HG03378 (cell line): ENCODE measurements around the gene BMPR1B.

ENCODE experiments used
- ATAC-seq: cut with Tn5 transposase; IDR thresholded peaks from one replicate; pipeline ENCODE4 v1.9.1; 2021; ENCODE audit warnings: mild to moderate bottlenecking, moderate library complexity; ENCODE audit not compliant: unreplicated experiment

Gene BMPR1B

DNA sequence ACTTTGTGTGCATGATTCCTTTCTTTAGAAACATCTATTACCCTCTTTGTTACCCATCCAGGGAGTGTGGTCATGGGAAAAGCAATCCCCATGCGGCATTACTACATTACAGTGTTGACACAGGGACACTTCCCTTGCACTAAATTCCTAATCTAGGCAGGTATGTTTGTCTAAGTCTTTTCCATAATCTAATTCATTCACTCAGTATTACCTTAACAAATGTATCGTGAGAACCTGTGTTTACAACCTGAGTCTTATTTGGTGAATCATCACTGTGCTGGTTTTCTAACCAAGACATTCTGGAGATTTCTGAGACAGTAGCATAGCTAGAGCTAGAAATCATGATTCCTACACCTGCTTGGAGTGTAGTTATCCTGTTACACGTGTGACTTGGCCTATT, 326.8 kb downstream of the BMPR1B start:
- no peak for ATAC-seq

DNA sequence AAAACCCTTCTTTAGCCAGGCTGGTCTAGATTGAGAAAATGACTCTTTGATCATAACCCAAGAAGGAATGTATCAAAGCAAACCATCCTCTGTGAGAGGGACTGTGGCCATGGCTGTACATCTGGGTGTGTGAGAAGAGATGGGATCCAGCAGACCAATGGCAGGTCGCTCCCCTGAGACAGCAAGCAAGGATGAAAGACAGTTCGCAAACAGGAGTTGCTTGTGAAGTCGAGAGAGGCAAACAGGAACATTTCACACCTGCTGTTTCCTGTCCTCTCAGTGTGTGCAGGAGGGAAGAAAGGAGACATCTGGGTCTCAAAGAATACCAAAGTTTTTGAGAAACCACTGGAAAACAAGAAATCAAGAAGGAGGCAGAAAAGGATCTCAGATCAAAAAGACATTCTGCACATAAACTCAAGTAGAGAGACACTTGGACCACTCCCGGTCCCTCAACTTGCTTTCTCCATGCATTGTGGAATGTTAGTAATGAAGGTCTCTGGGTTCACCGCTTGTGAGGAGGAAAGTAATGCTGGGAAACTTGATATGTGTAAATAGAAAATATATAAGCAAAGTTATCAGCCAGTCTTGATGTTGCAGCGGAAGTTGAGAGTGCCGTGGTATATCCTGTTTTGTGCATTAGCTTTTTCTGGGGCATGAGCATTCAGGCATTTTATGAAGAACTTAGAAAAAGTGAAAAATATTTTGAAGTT, 327.5 kb downstream of the BMPR1B start:
- ATAC-seq = no peak

DNA sequence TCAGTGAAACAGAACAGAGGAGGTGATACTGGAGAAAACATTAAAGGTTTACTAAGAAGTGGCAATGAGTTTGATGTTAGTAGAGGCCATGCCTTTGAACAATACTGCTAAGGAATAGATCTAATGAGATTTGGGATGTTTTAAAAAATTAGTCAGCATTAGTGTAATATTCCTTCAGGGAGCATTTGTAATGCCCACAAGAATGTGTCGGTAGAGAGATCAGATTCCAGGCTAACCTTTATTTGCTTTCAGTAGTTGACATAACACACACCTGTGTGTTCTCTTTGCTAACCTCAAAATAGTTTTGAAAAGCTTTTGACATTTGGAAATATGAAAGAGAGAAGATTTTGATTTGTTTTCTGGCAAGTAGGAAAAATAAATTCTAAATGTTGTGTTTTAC, 328.8 kb downstream of the BMPR1B start:
- no peak for ATAC-seq

DNA sequence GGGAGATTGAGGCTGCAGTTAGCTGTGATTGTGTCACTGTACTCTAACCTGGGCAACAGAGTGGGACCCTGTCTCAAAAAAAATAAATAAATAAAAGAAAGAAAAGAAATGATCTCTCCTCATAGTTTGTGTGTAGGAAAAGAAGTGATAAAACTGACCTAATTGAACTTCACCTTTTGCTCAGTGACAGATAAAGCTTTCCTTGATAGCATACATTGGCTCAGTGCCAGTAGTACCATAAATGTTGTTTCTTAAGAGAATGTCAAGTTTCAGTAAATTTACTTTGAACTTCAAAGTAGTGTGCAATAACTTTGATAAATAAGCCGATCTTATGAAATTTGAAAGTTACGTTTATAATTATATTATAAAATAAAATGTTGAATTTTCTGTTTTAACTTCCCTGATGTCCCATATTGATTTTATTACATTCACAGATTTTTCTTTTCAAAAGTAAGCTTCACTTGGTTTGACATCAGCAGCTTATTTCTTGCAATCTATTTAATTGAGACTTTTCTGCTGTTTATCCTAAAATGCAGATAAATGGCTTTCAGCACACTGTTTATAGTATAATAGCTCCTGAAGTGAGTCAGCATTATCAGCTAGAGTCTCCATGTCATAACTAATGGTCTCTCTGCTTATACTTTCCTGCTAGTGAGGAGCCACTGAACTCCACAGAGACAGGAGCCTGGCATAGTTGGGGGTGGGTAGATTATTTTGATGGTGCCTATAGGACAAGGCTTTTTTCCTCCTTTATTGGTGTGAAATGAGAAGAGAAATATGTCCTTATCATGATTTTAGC, 330.1 kb downstream of the BMPR1B start:
- ATAC-seq = no peak

DNA sequence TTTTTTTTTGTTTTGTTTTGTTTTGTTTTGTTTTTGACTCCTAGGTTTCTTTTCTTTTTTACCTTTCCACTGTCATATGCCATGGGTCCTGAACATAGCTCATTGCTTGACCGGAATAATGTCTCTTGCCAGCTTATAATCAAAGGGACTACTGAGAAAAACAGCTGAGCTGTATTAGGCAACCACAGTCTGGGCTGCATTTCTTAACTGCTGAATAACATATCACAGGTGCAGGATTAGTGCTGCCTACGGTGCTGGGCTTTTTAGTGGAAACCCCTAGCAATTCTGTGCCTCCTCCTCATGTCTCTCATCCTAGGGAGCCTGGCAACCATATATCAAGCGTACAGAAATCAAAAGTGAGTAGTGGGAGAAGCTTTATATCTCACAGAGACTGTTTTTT, 333.5 kb downstream of the BMPR1B start:
- no peak for ATAC-seq

DNA sequence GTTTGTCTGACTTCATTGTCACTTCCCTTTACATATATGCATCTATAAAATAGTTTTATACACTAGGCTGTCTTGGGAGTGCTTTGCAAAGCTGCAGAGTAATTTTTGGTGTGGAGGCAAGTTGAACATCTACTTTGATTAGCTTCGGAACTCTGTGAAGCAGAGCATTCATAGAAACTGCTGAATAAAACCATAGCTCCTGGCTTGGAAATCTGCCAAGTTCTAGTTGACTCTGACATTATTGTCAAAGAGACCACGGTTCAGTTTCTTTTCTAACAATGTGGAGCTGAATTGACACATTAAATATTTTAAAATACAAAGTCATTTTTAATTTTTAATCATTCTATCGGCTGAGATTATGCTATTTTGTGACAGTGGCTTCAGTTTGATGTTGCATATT, 335.0 kb downstream of the BMPR1B start:
- ATAC-seq = no peak

DNA sequence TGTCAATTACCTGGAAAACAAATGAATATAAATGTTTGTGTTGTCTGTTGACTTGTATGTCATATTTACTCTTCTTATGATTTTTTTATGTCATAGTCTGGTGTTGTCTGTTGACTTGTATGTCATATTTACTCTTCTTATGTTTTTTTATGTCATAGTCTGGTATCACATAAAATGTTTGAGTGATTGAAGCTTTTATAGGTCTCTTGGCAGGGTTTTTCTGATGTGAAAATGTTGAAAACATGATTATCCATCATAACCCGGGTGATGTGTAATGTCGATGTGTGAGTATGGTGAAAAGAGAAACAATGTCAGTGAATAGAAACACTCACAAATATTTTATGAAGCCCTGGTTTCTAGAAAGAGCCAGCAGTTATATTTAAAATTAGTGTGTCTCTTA, 335.7 kb downstream of the BMPR1B start:
- ATAC-seq = no peak

DNA sequence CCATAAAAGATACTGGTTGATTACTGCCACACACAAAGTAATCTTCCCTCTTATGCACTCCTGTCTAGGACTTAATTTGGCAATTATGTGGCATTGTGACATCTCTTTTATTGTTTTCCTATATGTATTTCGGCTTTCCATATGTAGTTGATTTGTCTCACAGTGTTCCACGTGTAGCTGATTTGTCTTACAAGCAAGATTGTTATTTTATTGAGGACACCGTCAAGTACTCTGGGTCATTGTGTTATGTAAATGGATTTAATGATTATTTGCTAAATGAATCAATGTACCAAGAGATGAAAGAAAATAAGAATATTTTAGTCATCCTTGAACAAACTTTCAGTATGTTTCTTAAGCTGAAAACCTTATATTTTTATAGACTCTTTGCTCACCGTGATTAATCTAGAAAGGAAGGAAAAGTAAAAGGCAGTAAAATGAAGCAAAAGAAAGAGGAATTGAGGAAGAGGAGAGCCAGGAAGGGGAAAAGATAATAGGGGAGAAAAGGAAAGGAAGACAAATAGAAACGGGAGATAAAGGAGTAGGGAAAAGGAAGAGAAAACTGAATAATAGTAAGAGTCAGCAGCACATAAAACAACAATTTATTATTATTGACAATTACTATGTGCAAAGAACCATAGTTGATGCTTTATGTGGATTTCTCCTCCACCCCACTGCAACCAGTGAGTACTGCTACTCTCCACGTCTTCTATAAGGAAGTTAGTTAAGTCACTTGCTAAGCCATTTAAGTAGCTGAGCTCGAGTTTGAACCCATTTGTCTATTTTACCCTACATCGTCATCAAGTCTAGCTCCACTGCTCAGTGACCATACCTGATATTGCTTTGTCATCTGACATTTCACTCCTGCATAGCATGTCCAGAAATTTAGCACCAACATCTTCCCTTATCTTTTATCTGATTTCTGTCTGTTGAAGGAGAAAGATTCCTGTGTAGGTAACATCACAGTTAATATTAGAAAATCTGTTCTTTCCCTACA, 336.5 kb downstream of the BMPR1B start:
- ATAC-seq = no peak

DNA sequence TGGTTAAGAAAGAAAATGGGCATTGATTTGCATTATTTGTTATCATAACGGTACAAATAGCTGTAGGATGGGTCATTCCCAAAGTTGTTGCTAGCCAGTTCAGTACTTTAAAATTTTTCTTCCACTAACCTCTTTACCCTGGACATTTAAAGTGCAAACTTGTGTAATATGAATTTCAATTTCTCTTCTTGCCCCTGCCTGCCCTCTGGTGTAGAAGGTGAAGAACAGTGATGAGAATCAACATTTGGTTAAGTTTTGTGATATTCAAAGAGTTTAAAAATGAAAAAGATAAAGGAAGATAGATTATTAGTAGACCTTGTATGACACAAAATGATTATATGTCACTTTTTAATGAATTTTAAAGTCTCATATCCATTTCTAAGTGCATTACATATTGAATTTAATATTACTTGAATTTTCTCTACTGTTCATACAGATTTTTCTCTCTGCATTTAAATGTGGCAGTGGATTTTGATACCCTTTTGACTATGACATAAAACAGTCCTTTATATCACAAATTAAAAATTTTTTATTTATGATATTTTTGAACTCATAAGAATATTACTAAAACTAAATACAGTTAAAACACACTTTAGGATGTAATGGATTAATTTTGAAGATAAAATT, 337.7 kb downstream of the BMPR1B start:
- no peak for ATAC-seq

DNA sequence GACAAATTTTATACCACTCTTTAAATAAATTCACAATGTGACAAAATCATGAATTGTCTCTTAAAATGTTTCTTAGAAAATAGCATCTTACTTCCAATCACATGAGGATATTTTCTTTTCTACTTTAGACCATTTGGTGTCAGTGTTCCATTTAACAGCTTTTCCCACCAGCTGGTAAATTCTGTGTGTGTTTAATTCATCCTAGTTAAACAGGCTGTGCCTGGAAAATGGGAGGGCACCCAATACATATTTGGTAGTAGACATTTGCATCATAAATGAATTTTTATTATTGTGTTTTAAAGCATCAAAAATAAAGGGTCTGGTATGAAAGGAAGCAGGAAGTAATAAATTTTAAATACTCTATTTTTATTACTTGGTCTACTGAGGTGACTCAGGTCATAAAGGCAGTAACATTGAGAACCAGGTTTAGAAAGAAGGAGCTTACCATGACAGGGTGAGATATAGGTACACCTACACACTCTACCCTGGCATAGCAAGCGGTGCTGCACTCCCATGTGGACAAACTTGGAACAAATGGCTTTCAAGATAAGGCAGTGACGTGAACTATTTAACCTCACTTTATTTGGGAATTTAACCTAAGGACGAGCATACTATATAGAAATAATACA, 344.5 kb downstream of the BMPR1B start:
- no peak for ATAC-seq

DNA sequence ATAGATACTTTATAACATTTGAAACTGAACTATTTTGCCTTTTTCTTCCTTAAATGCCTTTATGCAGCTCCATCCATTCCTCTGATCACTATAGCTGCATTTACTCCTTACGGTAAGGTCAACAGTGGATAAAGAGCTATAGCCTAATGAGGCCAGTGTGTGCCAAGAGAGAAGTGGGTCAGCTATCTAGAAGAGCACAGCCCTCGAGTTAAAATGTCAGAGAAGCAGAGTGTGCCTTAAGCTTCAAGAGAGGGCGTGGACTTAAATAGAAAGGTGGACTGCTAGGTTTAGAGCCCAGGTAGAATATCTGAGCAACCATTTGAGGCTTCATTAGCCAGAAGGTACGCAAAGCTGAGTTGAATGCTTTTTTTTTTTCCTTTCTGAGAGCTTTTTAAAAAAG, 347.4 kb downstream of the BMPR1B start:
- ATAC-seq = no peak

DNA sequence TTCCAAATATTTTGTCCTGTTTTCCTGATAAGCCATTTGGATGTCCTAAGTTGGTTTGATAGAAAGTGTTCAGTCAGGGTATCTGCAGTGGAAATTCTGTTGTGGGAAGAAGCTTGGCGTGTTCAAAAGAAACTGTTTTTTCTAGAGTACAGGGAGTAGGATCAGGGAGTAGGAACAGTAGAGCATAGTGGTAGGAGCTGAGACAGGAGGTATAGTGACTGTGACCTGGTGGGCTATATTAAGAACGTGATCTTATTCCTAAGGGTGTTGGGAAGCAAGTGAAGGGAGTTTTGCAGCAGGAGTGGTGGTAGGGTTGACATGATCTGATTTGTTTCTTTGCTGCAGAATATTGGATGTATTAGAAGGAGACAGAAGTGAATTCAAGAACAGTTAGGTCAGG, 348.2 kb downstream of the BMPR1B start:
- no peak for ATAC-seq

DNA sequence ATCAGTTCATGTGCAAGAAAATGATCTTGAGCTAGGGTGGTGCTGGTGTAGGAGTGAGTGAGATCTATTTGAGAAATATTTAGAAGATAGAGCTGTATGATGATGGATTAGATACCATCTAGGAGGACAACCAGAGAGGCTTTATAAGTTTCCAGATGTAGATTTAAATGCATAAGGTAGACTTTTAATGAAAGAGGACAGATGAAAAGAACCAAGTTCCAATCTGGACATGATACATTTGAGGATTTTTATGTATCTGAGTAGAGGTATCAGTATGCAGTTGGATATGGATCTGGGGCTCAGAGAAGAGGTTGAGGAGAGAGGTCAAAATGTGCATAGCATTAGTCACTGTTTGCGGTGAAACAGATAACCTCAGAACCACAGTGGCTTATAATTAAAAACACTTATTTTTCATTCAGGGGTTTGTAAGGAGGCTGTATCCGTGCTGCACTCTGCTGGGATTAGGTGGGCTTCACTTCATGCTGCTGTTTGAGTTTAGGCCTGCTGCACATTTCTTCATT, 348.7 kb downstream of the BMPR1B start:
- ATAC-seq = no peak

DNA sequence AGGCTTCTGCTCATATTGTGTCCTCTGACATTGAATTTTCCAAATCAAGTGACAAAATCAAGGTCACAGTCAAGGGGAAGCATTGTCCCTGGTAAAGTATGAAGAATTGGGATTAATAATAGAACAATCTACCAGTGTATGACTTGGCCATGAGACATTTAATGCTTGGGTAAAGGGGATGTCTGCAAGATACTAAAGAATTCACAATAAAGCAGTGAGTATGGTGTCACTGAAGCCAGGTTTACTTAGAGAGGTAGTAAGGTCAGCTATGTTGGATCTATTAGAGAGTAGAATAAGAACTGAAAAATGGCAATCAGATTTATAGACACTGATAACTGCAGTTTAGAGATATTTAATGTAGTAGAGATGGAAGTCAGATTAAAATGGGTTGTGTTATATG, 349.2 kb downstream of the BMPR1B start:
- ATAC-seq = no peak

DNA sequence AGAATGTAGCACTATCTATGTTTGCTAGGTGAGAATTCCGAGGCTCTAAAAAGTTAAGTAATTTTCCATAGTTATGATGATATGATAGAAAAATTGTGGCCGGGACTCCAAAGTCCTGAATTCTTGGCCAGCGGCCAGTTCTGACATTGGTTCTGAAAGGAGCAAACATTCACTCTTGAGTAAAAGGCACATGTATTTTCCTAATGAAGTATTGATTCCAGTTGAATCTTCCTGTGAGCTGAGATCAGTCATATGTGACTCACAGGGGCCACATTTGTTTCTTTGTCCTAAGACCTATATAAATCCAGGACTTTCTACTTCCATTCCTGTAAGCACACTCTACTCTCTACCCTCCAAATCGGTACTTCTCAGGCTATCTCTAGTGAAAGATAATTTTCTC, 349.9 kb downstream of the BMPR1B start:
- no peak for ATAC-seq

DNA sequence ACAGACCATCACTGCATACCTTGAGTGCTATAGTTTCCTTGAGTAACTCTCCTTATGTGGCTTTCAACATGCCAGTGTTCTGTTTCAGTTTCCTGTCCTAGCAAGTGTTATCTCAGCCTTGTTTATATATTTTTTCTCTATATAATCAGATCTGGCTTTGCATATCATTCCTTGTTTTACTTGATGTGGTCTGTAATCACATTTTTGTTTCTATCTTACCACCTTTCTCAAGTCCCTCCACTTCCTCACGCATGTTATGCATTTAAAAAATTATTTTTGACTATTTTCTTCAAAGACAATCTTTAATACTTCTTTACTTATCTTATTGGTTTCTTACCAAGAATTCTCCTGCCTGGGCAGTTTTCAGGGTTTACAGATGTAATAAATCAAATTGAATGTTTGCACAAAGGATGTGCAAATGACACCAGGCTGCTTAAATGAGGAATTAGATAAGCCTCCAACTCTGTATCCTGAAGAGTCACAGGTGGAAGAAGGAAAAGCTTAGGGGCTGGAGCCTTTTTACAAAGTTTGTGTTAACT, 351.2 kb downstream of the BMPR1B start:
- ATAC-seq = no peak

DNA sequence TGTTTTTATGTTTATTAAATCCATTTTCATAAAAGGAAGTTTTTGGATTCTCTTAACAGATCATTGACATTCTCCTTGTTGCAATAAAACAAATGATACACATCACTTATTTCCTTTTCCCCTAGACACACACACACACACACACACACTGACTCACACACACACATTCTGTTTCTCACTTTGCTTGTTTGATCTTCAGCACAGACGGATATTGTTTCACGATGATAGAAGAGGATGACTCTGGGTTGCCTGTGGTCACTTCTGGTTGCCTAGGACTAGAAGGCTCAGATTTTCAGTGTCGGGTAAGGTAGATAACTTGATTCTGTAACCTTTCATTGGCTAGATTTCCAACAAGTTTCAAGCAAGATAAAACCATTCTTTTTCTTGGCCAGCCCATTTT, 356.8 kb downstream of the BMPR1B start:
- no peak for ATAC-seq

DNA sequence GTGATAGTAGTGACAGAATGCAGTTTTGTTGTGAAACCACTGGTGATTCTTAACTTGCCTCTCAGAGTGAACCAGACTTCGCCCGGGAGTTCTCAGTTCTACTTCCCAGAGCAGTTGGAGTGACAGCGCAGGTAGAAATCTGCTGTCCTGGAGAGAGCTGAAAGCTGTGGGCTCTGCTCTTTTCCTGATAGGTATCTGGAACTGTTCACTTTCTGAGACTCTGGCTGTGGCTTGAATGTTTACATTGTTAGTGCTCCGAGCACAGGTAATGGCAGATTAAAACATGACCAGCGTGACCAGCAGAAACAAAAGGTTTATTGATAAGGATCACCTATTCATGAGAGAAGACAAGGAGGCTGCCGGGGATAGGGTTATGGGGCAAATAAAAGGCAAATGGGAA, 360.7 kb downstream of the BMPR1B start:
- ATAC-seq = no peak

DNA sequence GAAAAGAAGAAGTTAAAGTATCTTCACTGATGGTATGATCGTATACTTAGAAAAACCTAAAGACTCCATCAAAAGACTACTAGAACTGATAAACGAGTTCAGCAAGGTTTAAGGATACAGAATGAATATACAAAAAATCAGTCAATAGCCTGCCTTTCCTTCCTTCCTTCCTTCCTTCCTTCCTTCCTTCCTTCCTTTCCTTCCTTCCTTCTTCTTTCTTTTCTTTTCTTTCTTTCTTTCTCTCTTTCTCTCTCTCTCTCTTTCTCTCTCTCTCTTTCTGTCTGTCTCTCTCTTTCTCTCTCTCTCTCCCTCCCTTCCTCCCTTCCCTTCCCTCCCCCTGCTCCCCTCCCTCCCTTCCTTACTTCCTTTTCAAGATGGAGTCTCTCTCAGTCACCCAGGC, 362.7 kb downstream of the BMPR1B start:
- no peak for ATAC-seq

DNA sequence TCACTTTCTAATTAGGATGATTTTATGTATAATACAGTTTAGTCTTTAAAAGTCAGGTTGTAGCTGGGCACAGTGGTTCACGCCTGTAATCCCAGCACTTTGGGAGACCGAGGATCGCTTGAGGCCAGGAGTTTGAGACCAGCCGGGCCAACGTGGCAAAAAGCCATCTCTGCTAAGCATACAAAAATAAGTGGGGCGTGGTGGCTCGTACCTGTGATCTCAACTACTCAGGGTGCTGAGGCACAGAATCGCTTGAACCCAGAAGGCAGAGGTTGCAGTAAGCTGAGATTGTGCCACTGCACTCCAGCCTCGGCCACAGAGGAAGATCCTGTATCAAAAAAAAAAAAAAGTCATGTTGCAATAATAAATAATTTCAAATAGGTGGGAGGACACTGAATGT, 364.2 kb downstream of the BMPR1B start:
- no peak for ATAC-seq
